DND-41 (cell line): ENCODE data around the gene SPNS2.

Experiments
- ATAC-seq: fragments of 200-7000 bp; cut with Tn5 transposase; 3 replicates; pipeline ENCODE4 v1.9.1; 2021; ENCODE audit warnings: low read depth; ENCODE audit not compliant: insufficient read depth
- DNase-seq: peaks from one replicate; pipeline ENCODE4 v3.0.0-alpha.2; 2020
- H2AFZ ChIP-seq: 2 replicates; pipeline ENCODE4 v1.6.0; 2012; ENCODE audit warnings: low read depth, low read length
- H3K27ac ChIP-seq: 2 replicates; pipeline ENCODE4 v1.5.1; 2012; ENCODE audit warnings: low read length, inconsistent platforms
- H3K27me3 ChIP-seq: fragments of 200-600 bp; sonication (generic); 2 replicates; pipeline ENCODE4 v1.6.0; 2012; ENCODE audit warnings: low read length, mild to moderate bottlenecking, inconsistent platforms; ENCODE audit not compliant: insufficient read depth, poor library complexity
- H3K36me3 ChIP-seq: 2 replicates; pipeline ENCODE4 v1.5.1; 2012; ENCODE audit warnings: low read length, inconsistent platforms; ENCODE audit not compliant: insufficient read depth
- H3K4me1 ChIP-seq: 2 replicates; pipeline ENCODE4 v1.5.1; 2012; ENCODE audit warnings: mild to moderate bottlenecking, low read length; ENCODE audit not compliant: insufficient read depth
- H3K4me2 ChIP-seq: 2 replicates; pipeline ENCODE4 v1.6.0; 2012; ENCODE audit warnings: mild to moderate bottlenecking, moderate library complexity, low read length, inconsistent platforms; ENCODE audit not compliant: insufficient read depth
- H3K4me3 ChIP-seq, 2 experiments: fragments of 200-600 bp in 1 of 2; shearing (Covaris generic) in 1 of 2; 2 replicates each; pipeline ENCODE4 v1.5.1; 2012 to 2016; ENCODE audit warnings: inconsistent platforms in 2 of 2, low read length in 2 of 2, mild to moderate bottlenecking in 2 of 2, low read depth in 1 of 2, moderate library complexity in 1 of 2
- H3K79me2 ChIP-seq: 2 replicates; pipeline ENCODE4 v1.6.0; 2012; ENCODE audit warnings: low read length, inconsistent platforms; ENCODE audit not compliant: insufficient read depth
- H3K9ac ChIP-seq: 2 replicates; pipeline ENCODE4 v1.6.0; 2012; ENCODE audit warnings: low read depth, mild to moderate bottlenecking, inconsistent platforms, low read length, moderate library complexity
- H3K9me3 ChIP-seq: 2 replicates; pipeline ENCODE4 v1.5.1; 2012; ENCODE audit warnings: low read length, moderate library complexity, mild to moderate bottlenecking, inconsistent platforms; ENCODE audit not compliant: insufficient read depth, severe bottlenecking
- H4K20me1 ChIP-seq: 2 replicates; pipeline ENCODE4 v1.6.0; 2012; ENCODE audit warnings: low read length; ENCODE audit not compliant: insufficient read depth
- EZH2 ChIP-seq: IDR thresholded peaks from 3 replicates; pipeline ENCODE4 v1.6.1; 2012; ENCODE audit warnings: borderline replicate concordance, low read depth, mild to moderate bottlenecking, moderate library complexity, low read length, inconsistent platforms; ENCODE audit not compliant: severe bottlenecking
- TF ChIP-seq, protein P1 (sequence below): IDR thresholded peaks from 2 replicates; pipeline ENCODE4 v1.5.1; 2012; ENCODE audit warnings: borderline replicate concordance, low read length, moderate library complexity, mild to moderate bottlenecking; ENCODE audit not compliant: poor library complexity, severe bottlenecking; ENCODE audit errors: extremely low read depth

The SPNS2 gene

DNA sequence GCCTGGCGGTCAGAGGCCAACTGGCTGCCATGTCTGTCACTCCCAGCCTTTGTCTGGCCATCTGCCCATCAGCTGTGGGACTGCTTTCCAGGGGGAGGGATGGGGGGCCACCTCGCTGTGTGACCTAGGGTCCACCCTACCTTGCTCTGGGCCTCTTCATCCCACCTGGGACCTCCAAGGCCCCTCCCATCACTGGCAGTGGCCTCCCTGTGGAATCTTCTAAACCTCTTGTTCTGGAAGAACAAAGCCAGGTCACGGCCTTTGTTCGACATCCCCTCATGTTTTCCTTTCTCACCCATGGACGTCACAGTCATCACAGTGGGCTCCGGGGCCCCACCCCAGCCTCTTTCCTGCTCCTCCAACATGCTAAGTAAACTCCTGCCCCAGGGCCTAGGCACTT is 24.0 kb downstream of the SPNS2 start:
- Histone ChIP-seq H4K20me1 (no peaks in the 10 kb centered on the region; the same call in 1 of the 2 replicates), H3K4me3 (no peak overlapping the region), H3K9me3 (no peaks in the 10 kb centered on the region), H3K4me1 (no peaks in the 10 kb centered on the region), H3K4me2 (no peak overlapping the region), H3K9ac (no peak overlapping the region), H3K36me3 (no peaks in the 10 kb centered on the region), H2AFZ (no peak overlapping the region), H3K27ac (no peak overlapping the region), H3K79me2 (no peaks in the 10 kb centered on the region), H3K27me3 (no peaks in the 10 kb centered on the region)
- ATAC-seq: no peak
- TF ChIP-seq, protein P1, sequence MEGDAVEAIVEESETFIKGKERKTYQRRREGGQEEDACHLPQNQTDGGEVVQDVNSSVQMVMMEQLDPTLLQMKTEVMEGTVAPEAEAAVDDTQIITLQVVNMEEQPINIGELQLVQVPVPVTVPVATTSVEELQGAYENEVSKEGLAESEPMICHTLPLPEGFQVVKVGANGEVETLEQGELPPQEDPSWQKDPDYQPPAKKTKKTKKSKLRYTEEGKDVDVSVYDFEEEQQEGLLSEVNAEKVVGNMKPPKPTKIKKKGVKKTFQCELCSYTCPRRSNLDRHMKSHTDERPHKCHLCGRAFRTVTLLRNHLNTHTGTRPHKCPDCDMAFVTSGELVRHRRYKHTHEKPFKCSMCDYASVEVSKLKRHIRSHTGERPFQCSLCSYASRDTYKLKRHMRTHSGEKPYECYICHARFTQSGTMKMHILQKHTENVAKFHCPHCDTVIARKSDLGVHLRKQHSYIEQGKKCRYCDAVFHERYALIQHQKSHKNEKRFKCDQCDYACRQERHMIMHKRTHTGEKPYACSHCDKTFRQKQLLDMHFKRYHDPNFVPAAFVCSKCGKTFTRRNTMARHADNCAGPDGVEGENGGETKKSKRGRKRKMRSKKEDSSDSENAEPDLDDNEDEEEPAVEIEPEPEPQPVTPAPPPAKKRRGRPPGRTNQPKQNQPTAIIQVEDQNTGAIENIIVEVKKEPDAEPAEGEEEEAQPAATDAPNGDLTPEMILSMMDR: no peak
- TF ChIP-seq EZH2: no peak
- no peak for DNase-seq

DNA sequence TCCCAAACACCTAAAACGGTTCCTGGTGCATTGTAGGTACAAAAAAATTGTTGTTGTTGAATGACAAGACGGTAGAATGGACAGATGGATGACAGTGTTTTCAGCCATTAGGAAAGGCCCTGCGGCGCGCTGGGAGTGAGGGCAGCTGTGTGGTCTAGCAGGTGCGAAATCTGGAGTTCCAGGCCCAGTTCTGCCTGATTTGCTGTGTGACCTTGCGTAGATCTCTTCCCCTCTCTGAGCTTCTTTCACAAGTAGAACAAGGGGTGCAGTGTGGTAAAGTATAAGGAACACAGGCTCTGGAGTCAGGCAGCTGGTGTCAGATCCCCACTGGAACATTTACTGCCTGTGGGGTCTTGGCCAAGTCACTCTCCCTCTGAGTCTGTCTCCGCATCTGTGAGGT is 25.3 kb downstream of the SPNS2 start:
- Histone ChIP-seq H3K27ac (no peak overlapping the region), H3K4me1 (no peaks in the 10 kb centered on the region), H4K20me1 (no peaks in the 10 kb centered on the region; the same call in 1 of the 2 replicates), H3K27me3 (no peaks in the 10 kb centered on the region), H3K9me3 (no peaks in the 10 kb centered on the region), H3K4me3 (no peak overlapping the region), H2AFZ (no peak overlapping the region), H3K4me2 (no peak overlapping the region), H3K9ac (no peak overlapping the region), H3K36me3 (no peaks in the 10 kb centered on the region), H3K79me2 (no peaks in the 10 kb centered on the region)
- TF ChIP-seq EZH2: no peak
- TF ChIP-seq, protein P1: no peak
- no peak for ATAC-seq
- no peak for DNase-seq

DNA sequence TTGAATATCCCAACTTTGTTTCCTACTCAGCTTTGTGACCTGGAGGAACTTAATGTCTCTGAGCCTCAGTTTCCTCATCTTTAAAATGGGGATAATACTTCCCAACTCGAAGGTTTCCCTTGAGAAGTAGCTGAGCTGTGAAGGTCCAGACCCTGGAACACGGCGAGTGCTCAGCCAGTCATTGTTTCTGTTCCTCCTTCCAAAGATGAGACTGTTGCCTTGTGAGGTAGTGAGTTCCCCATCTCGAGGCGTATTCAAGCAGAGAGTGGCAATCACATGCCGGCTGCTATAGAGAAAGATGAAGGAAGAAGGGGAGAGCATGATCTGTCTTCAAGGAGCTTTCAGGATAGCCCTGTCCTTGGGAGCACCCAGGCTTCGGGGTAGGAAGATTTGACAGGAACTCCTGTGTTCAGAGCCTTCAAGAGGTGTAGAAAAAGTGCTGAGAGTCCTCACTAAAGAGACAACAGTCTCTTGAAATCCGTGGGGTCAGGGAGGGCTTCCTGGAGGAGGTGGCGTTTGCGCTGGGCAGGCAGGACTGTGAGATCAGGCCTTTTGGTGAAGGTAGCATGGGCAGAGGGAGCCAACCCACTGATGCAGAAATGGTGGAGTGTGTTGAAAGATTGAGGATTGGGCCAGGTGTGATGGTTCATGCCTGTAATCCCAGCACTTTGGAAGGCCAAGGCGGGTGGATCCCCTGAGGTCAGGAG is 27.2 kb downstream of the SPNS2 start:
- H2AFZ ChIP-seq: no peak overlapping the region
- H3K4me2 ChIP-seq: no peak overlapping the region
- no peak overlapping the region for H3K9ac ChIP-seq
- no peak overlapping the region for H3K4me3 ChIP-seq
- TF ChIP-seq, protein P1: no peak
- no peak for TF ChIP-seq EZH2
- H3K4me1 ChIP-seq: no peaks in the 10 kb centered on the region
- DNase-seq (no peak), ATAC-seq (no peak)
- no peaks in the 10 kb centered on the region for H3K79me2 ChIP-seq
- no peaks in the 10 kb centered on the region for H3K9me3 ChIP-seq
- no peaks in the 10 kb centered on the region for H3K27me3 ChIP-seq
- no peaks in the 10 kb centered on the region for H4K20me1 ChIP-seq
- H3K36me3 ChIP-seq: no peaks in the 10 kb centered on the region
- H3K27ac ChIP-seq: no peak overlapping the region
